ENCODE data around the gene DIP2B. TPM values are rescaled to one million over a fixed set of nuclear protein-coding genes. Genes with fewer than 3 reads are reported as not detected.

The DIP2B gene
- polyA plus RNA-seq, 1 donor from 2014 or later: 44.0 TPM

DNA sequence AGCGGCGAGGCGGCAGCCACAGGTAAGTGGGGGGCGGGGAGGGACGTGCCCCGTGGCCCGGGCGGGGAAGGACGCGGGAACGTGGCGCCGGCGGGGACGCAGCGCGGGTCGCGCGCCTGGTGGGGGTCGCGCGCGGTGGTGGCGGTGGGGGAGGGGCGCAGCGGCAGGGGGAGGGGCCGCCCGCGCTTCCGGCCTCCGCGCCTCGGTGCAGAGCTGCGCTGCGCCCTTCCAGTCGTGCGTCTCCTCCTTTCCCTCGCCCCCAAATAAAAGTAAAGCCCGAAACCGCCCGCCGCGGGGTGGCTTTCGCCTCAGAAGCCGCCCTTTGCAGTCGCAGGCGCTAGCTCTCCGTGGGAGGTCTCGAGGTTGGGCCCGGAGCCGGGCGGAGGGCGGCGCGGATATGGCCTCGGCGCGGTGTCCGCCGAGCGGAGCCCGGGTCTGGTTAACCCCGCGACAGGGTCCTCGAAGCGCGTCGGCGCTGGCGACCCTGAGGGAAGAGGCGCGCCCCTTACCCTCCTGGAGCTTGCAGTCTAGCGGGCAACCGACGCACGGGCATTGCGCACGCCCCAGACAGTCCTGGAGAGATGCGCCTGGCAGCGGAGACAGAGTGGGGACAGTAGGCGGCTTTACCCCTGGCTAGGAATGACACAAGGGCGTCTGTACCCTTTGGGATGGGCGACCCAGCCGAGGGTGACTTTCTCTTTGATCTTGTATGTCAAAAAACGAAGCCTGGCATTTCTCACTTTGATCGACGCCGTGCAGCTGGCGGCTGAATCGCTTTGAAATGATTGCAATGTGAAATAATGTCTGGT is 259.7 kb downstream of the DIP2B start:
- Histone ChIP-seq H3K9me3 (ENCODE audit: low read length) (no peaks in the 10 kb centered on the region), H3K27me3 (ENCODE audit: insufficient read depth, low read depth, low read length) (no peaks in the 10 kb centered on the region), H4K20me1 (ENCODE audit: insufficient read depth) (no peaks in the 10 kb centered on the region), H3K4me3 (ENCODE audit: low read length) (peak overlapping the region; percentile 98), H3F3A (ENCODE audit: insufficient read depth, low read length, poor library complexity, severe bottlenecking) (no peaks in the 10 kb centered on the region), H2AFZ (ENCODE audit: low read depth, low read length) (peak overlapping the region; percentile 85), H3K36me3 (ENCODE audit: insufficient read depth, low read length) (no peaks in the 10 kb centered on the region), H3K9ac (ENCODE audit: low read length) (peak overlapping the region; percentile 97), H3K27ac (ENCODE audit: low read length) (peak overlapping the region; percentile 99), H3K79me2 (replicated peaks; ENCODE audit: insufficient read depth, low read length) (peaks cover 23% of the 10 kb centered on the region), H3K9me2 (ENCODE audit: insufficient read depth, low read length) (no peaks in the 10 kb centered on the region), H3K4me2 (ENCODE audit: low read length) (peak overlapping the region; percentile 13)
- TF ChIP-seq EP300 (conservative IDR thresholded peaks at IDR 0.05; ENCODE audit: poor library complexity, severe bottlenecking): peak; percentile 30
- no peak for TF ChIP-seq RAD21 (conservative IDR thresholded peaks at IDR 0.05)
- peak; percentile 61 for TF ChIP-seq POLR2AphosphoS5 (IDR thresholded peaks at IDR 0.05)
- TF ChIP-seq MXI1 (conservative IDR thresholded peaks at IDR 0.05; ENCODE audit: poor library complexity, severe bottlenecking): peak; percentile 59
- TF ChIP-seq, protein P1, sequence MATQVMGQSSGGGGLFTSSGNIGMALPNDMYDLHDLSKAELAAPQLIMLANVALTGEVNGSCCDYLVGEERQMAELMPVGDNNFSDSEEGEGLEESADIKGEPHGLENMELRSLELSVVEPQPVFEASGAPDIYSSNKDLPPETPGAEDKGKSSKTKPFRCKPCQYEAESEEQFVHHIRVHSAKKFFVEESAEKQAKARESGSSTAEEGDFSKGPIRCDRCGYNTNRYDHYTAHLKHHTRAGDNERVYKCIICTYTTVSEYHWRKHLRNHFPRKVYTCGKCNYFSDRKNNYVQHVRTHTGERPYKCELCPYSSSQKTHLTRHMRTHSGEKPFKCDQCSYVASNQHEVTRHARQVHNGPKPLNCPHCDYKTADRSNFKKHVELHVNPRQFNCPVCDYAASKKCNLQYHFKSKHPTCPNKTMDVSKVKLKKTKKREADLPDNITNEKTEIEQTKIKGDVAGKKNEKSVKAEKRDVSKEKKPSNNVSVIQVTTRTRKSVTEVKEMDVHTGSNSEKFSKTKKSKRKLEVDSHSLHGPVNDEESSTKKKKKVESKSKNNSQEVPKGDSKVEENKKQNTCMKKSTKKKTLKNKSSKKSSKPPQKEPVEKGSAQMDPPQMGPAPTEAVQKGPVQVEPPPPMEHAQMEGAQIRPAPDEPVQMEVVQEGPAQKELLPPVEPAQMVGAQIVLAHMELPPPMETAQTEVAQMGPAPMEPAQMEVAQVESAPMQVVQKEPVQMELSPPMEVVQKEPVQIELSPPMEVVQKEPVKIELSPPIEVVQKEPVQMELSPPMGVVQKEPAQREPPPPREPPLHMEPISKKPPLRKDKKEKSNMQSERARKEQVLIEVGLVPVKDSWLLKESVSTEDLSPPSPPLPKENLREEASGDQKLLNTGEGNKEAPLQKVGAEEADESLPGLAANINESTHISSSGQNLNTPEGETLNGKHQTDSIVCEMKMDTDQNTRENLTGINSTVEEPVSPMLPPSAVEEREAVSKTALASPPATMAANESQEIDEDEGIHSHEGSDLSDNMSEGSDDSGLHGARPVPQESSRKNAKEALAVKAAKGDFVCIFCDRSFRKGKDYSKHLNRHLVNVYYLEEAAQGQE (IDR thresholded peaks at IDR 0.05; ENCODE audit: borderline replicate concordance): peak; percentile 87

- H2AFZ ChIP-seq (ENCODE audit: low read depth, low read length): peak overlapping the region; percentile 85
- H3K4me2 ChIP-seq (ENCODE audit: low read length): peak overlapping the region; percentile 13
- no peaks in the 10 kb centered on the region for H3K27me3 ChIP-seq (ENCODE audit: insufficient read depth, low read depth, low read length)
- no peaks in the 10 kb centered on the region for H3K9me2 ChIP-seq (ENCODE audit: insufficient read depth, low read length)
- no peaks in the 10 kb centered on the region for H3F3A ChIP-seq (ENCODE audit: insufficient read depth, low read length, poor library complexity, severe bottlenecking)
- H3K4me3 ChIP-seq (ENCODE audit: low read length): peak overlapping the region; percentile 98
- peak overlapping the region; percentile 97 for H3K9ac ChIP-seq (ENCODE audit: low read length)
- no peaks in the 10 kb centered on the region for H4K20me1 ChIP-seq (ENCODE audit: insufficient read depth)
- H3K79me2 ChIP-seq (replicated peaks; ENCODE audit: insufficient read depth, low read length): peaks cover 23% of the 10 kb centered on the region
- no peaks in the 10 kb centered on the region for H3K9me3 ChIP-seq (ENCODE audit: low read length)
- H3K36me3 ChIP-seq (ENCODE audit: insufficient read depth, low read length): no peaks in the 10 kb centered on the region
- TF ChIP-seq CTCF (IDR thresholded peaks at IDR 0.05; ENCODE audit: poor library complexity, severe bottlenecking) (peak; percentile 80), RAD21 (conservative IDR thresholded peaks at IDR 0.05) (peak; percentile 68), EP300 (conservative IDR thresholded peaks at IDR 0.05; ENCODE audit: poor library complexity, severe bottlenecking) (no peak), SMC3 (conservative IDR thresholded peaks at IDR 0.05; ENCODE audit: poor library complexity) (peak; percentile 68)
- H3K27ac ChIP-seq (ENCODE audit: low read length): peak overlapping the region; percentile 99
These were observed 260.5 kb downstream of the DIP2B start for GRCh38 chr12:50765095-50765911.

Measured in neural cell (in vitro differentiated cells).